Muscle layer of duodenum (tissue), 2 donors: Measurements from ENCODE around the gene ZNF205.
A peak's percentile ranks its signal among the peaks of the same experiment; 100 is the strongest.

Source experiments
- H3K27ac ChIP-seq: one replicate; pipeline ENCODE4 v1.7.0; 2013; ENCODE audit warnings: mild to moderate bottlenecking, low read length
- H3K27me3 ChIP-seq: one replicate; pipeline ENCODE4 v1.7.0; 2013; ENCODE audit warnings: low read depth, mild to moderate bottlenecking, control low read depth, low read length
- H3K36me3 ChIP-seq, 2 donors: one replicate each; pipeline ENCODE4 v1.7.0; 2013; ENCODE audit warnings: low read length in 2 of 2, control low read depth in 1 of 2, mild to moderate bottlenecking in 1 of 2; ENCODE audit not compliant: insufficient read depth in 2 of 2, control insufficient read depth in 1 of 2
- H3K4me1 ChIP-seq, 2 donors: one replicate each; pipeline ENCODE4 v1.7.0; 2013; ENCODE audit warnings: low read length in 2 of 2, mild to moderate bottlenecking in 2 of 2, control low read depth in 1 of 2, moderate library complexity in 1 of 2; ENCODE audit not compliant: insufficient read depth in 2 of 2, control insufficient read depth in 1 of 2
- H3K4me3 ChIP-seq, 2 donors: one replicate each; pipeline ENCODE4 v1.7.0; 2013; ENCODE audit warnings: low read length in 2 of 2, low read depth in 1 of 2, mild to moderate bottlenecking in 1 of 2
- H3K9me3 ChIP-seq, 2 donors: one replicate each; pipeline ENCODE4 v1.7.0; 2013; ENCODE audit warnings: low read length in 2 of 2, control low read depth in 1 of 2, mild to moderate bottlenecking in 1 of 2; ENCODE audit not compliant: control insufficient read depth in 1 of 2
- donor health status: healthy.

The ZNF205 gene

DNA sequence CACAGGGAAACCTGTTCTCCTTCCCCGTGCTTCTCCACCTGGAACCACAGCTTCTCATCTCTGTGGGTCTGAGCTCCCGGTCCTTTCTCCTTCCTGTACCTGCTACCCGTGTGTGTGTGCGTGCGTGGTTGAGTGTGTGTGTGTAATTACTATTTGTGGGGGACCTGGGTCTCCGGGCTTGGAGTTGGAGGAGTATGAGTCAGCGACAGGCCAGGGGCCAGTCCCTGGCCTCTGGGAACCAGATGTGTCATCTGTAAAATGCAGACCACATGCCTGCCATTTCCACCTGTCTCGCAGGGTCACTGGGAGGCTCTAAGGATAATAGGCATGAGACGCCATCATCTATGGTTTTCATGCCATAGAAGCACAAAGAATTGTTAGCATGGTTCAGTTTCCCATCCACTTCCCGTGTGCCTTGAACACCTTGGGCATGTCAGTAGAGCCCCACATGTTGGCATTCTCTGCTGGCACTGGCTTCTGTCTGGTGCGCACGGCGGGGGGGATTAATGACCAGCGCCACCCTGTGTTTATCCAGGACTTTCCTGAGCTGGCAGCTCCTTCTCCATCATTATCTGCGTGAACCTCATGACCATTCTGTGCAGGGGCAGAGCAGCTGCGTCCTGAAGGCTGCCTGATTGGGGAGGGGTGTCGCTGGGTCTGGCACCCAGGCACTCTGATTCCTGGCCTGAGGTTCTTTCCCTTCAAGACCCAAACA lies 1.5 kb downstream of the ZNF205 start:
- no peaks in the 10 kb centered on the region for H3K9me3 ChIP-seq
- peaks cover 5 to 29% of the 10 kb centered on the region in 2 donors for H3K36me3 ChIP-seq
- peaks cover 4 to 19% of the 10 kb centered on the region in 2 donors for H3K4me1 ChIP-seq
- peak overlapping the region; percentile 90 to 91 for H3K4me3 ChIP-seq
- H3K27ac ChIP-seq: no peak overlapping the region
- no peaks in the 10 kb centered on the region for H3K27me3 ChIP-seq

- Histone ChIP-seq H3K4me1 (peaks cover 4 to 19% of the 10 kb centered on the region in 2 donors), H3K36me3 (peaks cover 5 to 40% of the 10 kb centered on the region in 2 donors), H3K27ac (no peak overlapping the region), H3K9me3 (no peaks in the 10 kb centered on the region), H3K27me3 (no peaks in the 10 kb centered on the region), H3K4me3 (no peak overlapping the region)
These were observed 2.6 kb downstream of the ZNF205 start for GRCh38 chr16:3115003-3115402.

DNA sequence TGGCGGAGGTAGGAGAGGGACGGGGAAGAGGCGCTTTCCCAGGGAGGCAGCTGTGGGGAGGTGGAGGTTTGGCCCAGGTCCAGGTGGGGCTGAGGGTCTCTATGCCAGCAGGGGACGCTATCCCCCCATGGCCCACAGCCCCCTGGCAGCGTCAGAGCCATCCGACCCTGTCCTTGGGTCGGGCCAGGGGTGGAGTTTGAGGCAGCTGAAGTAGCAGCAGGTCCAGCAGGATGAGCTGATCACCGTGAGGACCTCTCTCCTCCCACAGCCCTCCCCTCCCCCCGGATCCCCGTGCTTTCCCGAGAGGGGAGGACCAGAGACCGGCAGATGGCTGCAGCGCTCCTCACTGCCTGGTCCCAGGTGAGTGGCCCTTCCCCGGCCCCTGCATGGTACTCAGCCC lies 3.2 kb downstream of the ZNF205 start:
- H3K36me3 ChIP-seq: peaks cover 5 to 45% of the 10 kb centered on the region in 2 donors
- no peaks in the 10 kb centered on the region for H3K9me3 ChIP-seq
- no peaks in the 10 kb centered on the region for H3K27me3 ChIP-seq
- H3K27ac ChIP-seq: no peak overlapping the region
- H3K4me3 ChIP-seq: no peak overlapping the region
- H3K4me1 ChIP-seq: peaks cover 4 to 19% of the 10 kb centered on the region in 2 donors

GRCh38 chr16:3118204-3118790 lies 5.9 kb downstream of the ZNF205 start:
- Histone ChIP-seq H3K4me3 (no peak overlapping the region), H3K9me3 (no peaks in the 10 kb centered on the region), H3K27me3 (no peaks in the 10 kb centered on the region), H3K27ac (no peak overlapping the region), H3K36me3 (peaks cover 5 to 49% of the 10 kb centered on the region in 2 donors), H3K4me1 (peaks cover 4 to 15% of the 10 kb centered on the region in 2 donors)

DNA sequence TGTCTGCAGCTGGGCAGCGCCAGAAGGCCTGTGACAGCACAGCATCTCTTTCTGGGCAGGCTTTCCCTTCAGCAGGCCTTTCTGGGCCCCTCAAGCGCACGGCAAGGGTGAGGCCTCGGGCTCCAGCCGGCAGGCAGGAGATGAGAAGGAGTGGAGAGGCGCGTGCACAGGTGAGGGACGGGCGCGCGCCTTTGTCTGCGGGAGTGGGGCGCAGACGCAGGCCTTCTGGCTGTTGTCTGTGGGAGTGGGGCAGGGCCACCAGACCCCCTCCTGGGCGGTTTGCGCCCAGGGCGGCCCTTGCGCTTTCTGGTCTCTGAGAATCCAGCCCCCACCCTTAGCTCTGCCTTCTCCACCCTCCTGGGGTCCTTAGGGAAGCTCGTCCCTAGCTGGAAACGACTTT lies 6.5 kb downstream of the ZNF205 start:
- Histone ChIP-seq H3K27me3 (no peaks in the 10 kb centered on the region), H3K36me3 (peaks cover 5 to 49% of the 10 kb centered on the region in 2 donors), H3K27ac (no peak overlapping the region), H3K4me1 (peaks cover 8 to 15% of the 10 kb centered on the region in 2 donors), H3K4me3 (no peak overlapping the region), H3K9me3 (no peaks in the 10 kb centered on the region)

GRCh38 chr16:3119286-3119685 lies 6.9 kb downstream of the ZNF205 start:
- H3K27ac ChIP-seq: no peak overlapping the region
- no peak overlapping the region for H3K4me3 ChIP-seq
- H3K36me3 ChIP-seq: peaks cover 5 to 49% of the 10 kb centered on the region in 2 donors
- H3K4me1 ChIP-seq: peaks cover 8 to 12% of the 10 kb centered on the region in 2 donors
- H3K9me3 ChIP-seq: no peaks in the 10 kb centered on the region
- no peaks in the 10 kb centered on the region for H3K27me3 ChIP-seq

DNA sequence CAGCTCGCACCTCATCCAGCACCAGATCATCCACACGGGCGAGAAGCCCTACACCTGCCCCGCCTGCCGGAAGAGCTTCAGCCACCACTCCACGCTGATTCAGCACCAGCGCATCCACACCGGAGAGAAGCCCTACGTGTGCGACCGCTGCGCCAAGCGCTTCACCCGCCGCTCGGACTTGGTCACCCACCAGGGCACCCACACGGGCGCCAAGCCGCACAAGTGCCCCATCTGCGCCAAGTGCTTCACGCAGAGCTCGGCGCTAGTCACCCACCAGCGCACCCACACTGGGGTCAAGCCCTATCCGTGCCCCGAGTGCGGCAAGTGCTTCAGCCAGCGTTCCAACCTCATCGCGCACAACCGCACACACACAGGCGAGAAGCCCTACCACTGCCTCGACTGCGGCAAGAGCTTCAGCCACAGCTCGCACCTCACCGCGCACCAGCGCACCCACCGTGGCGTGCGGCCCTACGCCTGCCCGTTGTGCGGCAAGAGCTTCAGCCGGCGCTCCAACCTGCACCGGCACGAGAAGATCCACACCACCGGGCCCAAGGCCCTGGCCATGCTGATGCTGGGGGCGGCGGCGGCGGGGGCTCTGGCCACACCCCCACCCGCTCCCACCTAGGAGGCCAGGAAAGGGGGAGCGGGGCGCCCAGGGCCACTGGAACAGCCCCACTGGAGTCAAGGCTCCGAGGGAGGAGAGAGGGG lies 7.5 kb downstream of the ZNF205 start:
- peaks cover 5 to 8% of the 10 kb centered on the region in 2 donors for H3K4me1 ChIP-seq
- H3K27ac ChIP-seq: no peak overlapping the region
- H3K36me3 ChIP-seq: peaks cover 5 to 49% of the 10 kb centered on the region in 2 donors
- no peak overlapping the region for H3K4me3 ChIP-seq
- H3K9me3 ChIP-seq: no peaks in the 10 kb centered on the region
- H3K27me3 ChIP-seq: no peaks in the 10 kb centered on the region

- Histone ChIP-seq H3K27me3 (no peaks in the 10 kb centered on the region), H3K27ac (no peak overlapping the region), H3K4me3 (no peak overlapping the region), H3K36me3 (peaks cover 5 to 43% of the 10 kb centered on the region in 2 donors), H3K4me1 (peaks cover 8 to 14% of the 10 kb centered on the region in 2 donors), H3K9me3 (no peaks in the 10 kb centered on the region)
These were observed 8.0 kb downstream of the ZNF205 start for GRCh38 chr16:3120435-3120834.

GRCh38 chr16:3121851-3122467 lies 9.6 kb downstream of the ZNF205 start:
- H3K27me3 ChIP-seq: no peaks in the 10 kb centered on the region
- H3K4me3 ChIP-seq: no peak overlapping the region
- H3K4me1 ChIP-seq: peaks cover 8 to 14% of the 10 kb centered on the region in 2 donors
- no peaks in the 10 kb centered on the region for H3K9me3 ChIP-seq
- no peak overlapping the region for H3K27ac ChIP-seq
- H3K36me3 ChIP-seq: peaks cover 0 to 32% of the 10 kb centered on the region in 2 donors

DNA sequence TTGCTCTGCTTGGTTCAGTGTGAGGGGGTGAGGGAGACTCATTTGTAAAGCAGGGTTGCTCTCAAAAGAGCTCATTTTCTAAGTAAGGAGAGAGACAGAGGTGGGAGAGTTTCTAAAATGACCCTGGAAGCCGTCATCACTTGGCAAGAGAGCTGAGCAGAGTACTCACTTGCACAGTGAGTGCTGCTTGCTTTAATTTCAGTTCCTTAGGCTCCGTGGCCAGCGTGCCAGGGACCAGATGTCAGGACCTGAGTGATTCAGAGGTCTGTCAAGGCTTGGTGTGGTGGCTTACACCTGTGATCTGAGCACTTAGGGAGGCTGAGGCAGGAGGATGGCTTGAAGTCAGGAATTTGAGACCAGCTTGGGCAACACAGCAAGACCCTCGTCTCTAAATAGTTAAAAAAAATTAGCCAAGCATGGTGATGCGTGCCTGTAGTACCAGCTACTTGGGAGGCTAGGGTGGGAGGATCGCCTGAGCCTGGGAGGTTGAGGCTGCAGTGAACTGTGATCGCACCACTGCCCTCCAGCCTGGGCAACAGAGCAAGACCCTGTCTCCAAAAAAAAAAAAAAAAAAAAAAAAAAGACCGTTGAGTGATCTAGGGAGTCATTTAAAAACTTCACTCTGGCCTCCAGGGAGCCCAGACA lies 10.7 kb downstream of the ZNF205 start:
- Histone ChIP-seq H3K4me3 (no peak overlapping the region), H3K4me1 (peaks cover 8 to 14% of the 10 kb centered on the region in 2 donors), H3K27me3 (no peaks in the 10 kb centered on the region), H3K27ac (no peak overlapping the region), H3K36me3 (peaks cover 0 to 28% of the 10 kb centered on the region in 2 donors), H3K9me3 (no peaks in the 10 kb centered on the region)
